AG09309 (cell line): ENCODE measurements around the gene HMGCS1.
"Not testable (repeated sequence)": the region's sequence is repeated elsewhere in the genome, so short reads cannot be mapped to it uniquely, and the experiment has no call there.

Experiments
- DNase-seq: peaks from one replicate; pipeline ENCODE4 v3.0.0-alpha.2; 2010; ENCODE audit warnings: low read depth
- H3K4me3 ChIP-seq: 2 replicates; pipeline ENCODE4 v1.5.1; 2011; ENCODE audit warnings: mild to moderate bottlenecking, low read depth, low read length, moderate library complexity; ENCODE audit not compliant: control insufficient read depth
- CTCF ChIP-seq: IDR thresholded peaks from 2 replicates; pipeline ENCODE4 v1.5.1; 2011; ENCODE audit warnings: mild to moderate bottlenecking, low read depth, low read length, inconsistent platforms; ENCODE audit not compliant: insufficient read depth, control insufficient read depth; ENCODE audit errors: missing control alignments

Gene HMGCS1

GRCh38 chr5:43268188-43268820 is 44.9 kb downstream of the HMGCS1 start:
- H3K4me3 ChIP-seq, result no peak overlapping the region
- DNase-seq, result no peak
- no peak for TF ChIP-seq CTCF

DNA sequence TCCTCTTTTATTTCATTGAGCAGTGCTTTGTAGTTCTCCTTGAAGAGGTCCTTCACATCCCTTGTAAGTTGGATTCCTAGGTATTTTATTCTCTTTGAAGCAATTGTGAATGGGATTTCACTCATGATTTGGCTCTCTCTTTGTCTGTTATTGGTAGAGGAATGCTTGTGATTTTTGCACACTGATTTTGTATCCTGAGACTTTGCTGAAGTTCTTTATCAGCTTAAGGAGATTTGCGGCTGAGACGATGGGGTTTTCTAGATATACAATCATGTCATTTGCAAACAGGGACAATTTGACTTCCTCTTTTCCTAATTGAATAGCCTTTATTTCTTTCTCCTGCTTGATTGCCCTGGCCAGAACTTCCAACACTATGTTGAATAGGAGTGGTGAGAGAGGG is 50.9 kb downstream of the HMGCS1 start:
- DNase-seq, H3K4me3 ChIP-seq: not testable (repeated sequence)

DNA sequence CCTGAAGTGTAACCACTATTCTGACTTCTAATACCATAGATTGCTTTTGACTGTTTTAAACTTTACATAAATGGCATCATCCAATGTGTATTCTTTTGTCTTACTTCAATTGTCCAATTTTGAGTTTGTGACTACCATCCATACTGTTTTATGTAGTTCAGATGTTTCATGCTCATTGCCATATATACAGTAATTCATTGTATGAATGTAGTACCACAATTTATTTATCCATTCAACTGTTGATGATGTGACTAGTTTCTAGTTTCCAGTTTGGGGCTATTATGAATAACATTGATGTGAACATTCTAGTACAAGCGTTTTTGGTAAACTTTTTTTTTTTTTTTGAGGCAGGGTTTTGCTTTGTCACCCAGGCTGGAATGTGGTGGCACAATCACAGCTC is 55.1 kb downstream of the HMGCS1 start:
- no peak overlapping the region for H3K4me3 ChIP-seq
- DNase-seq, result no peak
- TF ChIP-seq CTCF, result no peak

- no peak for DNase-seq
- no peak overlapping the region for H3K4me3 ChIP-seq
- TF ChIP-seq CTCF, result no peak
These were observed 56.8 kb downstream of the HMGCS1 start for GRCh38 chr5:43256261-43256966.

GRCh38 chr5:43255704-43256103 is 57.5 kb downstream of the HMGCS1 start:
- no peak for TF ChIP-seq CTCF
- no peak overlapping the region for H3K4me3 ChIP-seq
- DNase-seq, result no peak

DNA sequence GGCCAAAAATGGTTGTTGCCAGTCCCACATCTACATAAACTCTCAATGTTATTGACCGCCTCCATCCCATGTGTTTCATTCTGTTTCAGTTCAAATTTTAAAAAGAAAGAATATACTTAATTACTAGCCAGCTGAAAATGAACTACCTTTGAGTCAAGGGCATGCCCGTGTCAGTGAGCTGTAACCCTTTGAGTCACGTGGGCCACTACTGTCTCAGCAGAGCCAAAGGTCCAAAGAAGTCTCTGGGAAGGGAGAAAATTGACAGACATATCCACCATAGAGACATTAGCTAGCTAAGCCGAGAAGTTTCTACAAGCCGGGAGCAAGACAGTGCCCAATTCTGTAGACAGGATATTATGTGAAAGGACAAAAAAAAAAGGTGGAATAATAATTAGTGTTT is 61.5 kb downstream of the HMGCS1 start:
- DNase-seq, result no peak
- no peak overlapping the region for H3K4me3 ChIP-seq
- no peak for TF ChIP-seq CTCF

- DNase-seq, result no peak
- H3K4me3 ChIP-seq, result no peak overlapping the region
- no peak for TF ChIP-seq CTCF
These were observed 67.4 kb downstream of the HMGCS1 start for GRCh38 chr5:43245724-43246385.
